Fibroblast of villous mesenchyme (primary cell): ENCODE data around the gene SCYGR7. TPM values are rescaled to one million over a fixed set of nuclear protein-coding genes. Genes with fewer than 3 reads are reported as not detected.
"Not testable (repeated sequence)": the region's sequence is repeated elsewhere in the genome, so short reads cannot be mapped to it uniquely, and the experiment has no call there.

ENCODE experiments used
- DNase-seq: peaks from one replicate; pipeline ENCODE4 v3.0.0-alpha.2; 2010; ENCODE audit warnings: low read depth
- H3K4me3 ChIP-seq: 2 replicates; pipeline ENCODE4 v1.5.1; 2011; ENCODE audit warnings: low read depth, mild to moderate bottlenecking, low read length
- CTCF ChIP-seq: IDR thresholded peaks from 2 replicates; pipeline ENCODE4 v1.5.1; 2012; ENCODE audit warnings: low read depth, mild to moderate bottlenecking, low read length; ENCODE audit not compliant: insufficient read depth
- total RNA-seq: library from RNA; depleted of rRNA; stranded (reverse); fragments of >200 nt; gene quantifications from 2 replicates; pipeline ENCODE4 v1.2.3, GENCODE V29; 2012

Gene SCYGR7
- total RNA-seq, 1 donor: not detected

- no peak for DNase-seq
- H3K4me3 ChIP-seq: no peak overlapping the region
- TF ChIP-seq CTCF: no peak
These were observed 7.5 kb upstream of the SCYGR7 start for GRCh38 chr2:227720680-227721079.

GRCh38 chr2:227722821-227723220 is 5.3 kb upstream of the SCYGR7 start:
- not testable (repeated sequence) for DNase-seq, H3K4me3 ChIP-seq

GRCh38 chr2:227724394-227725039 is 3.6 kb upstream of the SCYGR7 start, which contains the start of gene SCYGR6:
Gene SCYGR6 (minus strand): TSS chr2:227724757. CDS start chr2:227724757, 0 bp downstream.
- no peak for TF ChIP-seq CTCF
- no peak for DNase-seq
- H3K4me3 ChIP-seq: no peak within 1 kb of the TSS

GRCh38 chr2:227739351-227739750 is 11.2 kb downstream of the SCYGR7 start:
- peak; percentile 12 for DNase-seq
- no peak for TF ChIP-seq CTCF
- no peak overlapping the region for H3K4me3 ChIP-seq

GRCh38 chr2:227740705-227741104 is 12.6 kb downstream of the SCYGR7 start:
- not testable (repeated sequence) for DNase-seq, H3K4me3 ChIP-seq
- peak; percentile 15 for TF ChIP-seq CTCF

- DNase-seq: no peak
- no peak for TF ChIP-seq CTCF
These were observed 17.5 kb downstream of the SCYGR7 start, which contains the start of gene SCYGR8 for GRCh38 chr2:227745594-227745993. Gene SCYGR8 (plus strand): TSS chr2:227745894. CDS start chr2:227745894, 0 bp downstream.

GRCh38 chr2:227748079-227748478 is 19.9 kb downstream of the SCYGR7 start:
- no peak overlapping the region for H3K4me3 ChIP-seq
- DNase-seq: no peak
- peak; percentile 49 for TF ChIP-seq CTCF

More at GRCh38 chr2:227745594-227745993, 17.5 kb downstream of the SCYGR7 start, which contains the start of gene SCYGR8:
- H3K4me3 ChIP-seq: no peak within 1 kb of the TSS

GRCh38 chr2:227756261-227756660 is 28.1 kb downstream of the SCYGR7 start:
- not testable (repeated sequence) for DNase-seq, H3K4me3 ChIP-seq
